ENCODE results near the gene PLCD3.

The PLCD3 gene

DNA sequence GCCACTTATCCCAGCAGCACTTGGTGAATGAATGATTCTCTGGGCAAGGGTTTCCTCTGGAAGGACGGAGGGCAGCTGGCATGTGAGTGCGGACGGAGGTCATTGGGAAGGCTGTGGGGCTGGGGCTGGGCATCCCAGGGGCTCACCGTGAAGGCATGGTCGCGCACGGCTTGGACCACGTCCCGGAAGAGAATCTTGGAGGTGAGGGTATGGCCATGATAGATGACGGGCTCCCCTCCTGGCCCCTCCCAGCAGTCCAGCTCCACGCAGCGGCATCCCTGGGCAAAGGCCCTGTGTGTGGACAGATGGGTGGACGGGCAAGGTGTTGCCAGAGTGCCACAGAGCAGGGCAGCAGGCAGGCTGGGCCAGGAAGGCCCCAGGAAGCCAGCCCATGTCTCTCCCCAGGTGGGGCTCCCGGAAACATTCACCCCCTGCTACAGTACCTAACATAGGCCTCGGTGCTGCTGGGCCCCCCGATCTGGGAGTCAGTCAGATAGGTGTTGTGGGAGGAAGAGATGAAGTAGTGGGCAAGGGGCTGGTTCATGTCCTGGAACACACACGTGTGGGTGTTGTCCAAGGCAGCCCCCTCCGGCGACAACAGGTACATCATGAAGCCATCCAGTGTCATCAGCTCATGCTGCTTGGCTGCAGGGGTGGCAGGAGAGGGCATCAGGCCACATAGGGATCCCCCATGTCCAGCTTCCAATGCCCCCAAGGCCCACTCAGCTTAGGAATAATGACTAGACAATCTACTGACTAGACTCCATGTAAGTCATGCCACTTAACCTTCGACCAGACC, 14.3 kb downstream of the PLCD3 start:
- H3K9me3 ChIP-seq (ENCODE audit: control insufficient read depth, insufficient read depth, low read length) = no peaks in the 10 kb centered on the region
- H3K4me1 ChIP-seq (ENCODE audit: control insufficient read depth, insufficient read depth, low read length) = no peaks in the 10 kb centered on the region
- no peaks in the 10 kb centered on the region for H3K36me3 ChIP-seq (ENCODE audit: control insufficient read depth, insufficient read depth, low read length)
- H3K9ac ChIP-seq (ENCODE audit: low read depth, low read length) = no peak overlapping the region
- no peaks in the 10 kb centered on the region for H3K27me3 ChIP-seq (ENCODE audit: control insufficient read depth, insufficient read depth, low read length)
- no peak overlapping the region for H3K4me3 ChIP-seq (ENCODE audit: low read depth, low read length)

DNA sequence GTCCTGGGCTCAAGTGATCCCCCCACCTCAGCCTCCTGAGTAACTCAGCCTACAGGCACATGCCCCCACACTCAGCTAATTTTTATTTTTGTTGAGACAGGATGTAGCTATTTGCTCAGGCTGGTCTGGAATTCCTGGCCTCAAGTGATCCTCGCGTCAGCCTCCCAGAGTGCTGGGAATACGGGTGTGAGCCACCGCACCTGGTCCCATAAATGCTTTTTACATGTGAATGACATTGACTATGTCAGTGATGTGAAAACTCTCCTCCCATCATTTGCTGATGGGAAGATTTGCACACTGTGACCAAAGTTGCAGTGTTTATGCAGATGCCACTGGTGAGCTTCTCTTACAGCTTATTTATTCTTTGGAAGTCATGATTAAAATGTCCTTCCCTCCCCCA, 15.0 kb downstream of the PLCD3 start:
- Histone ChIP-seq H3K27me3 (ENCODE audit: control insufficient read depth, insufficient read depth, low read length) (no peaks in the 10 kb centered on the region), H3K9me3 (ENCODE audit: control insufficient read depth, insufficient read depth, low read length) (no peaks in the 10 kb centered on the region), H3K4me3 (ENCODE audit: low read depth, low read length) (no peak overlapping the region), H3K4me1 (ENCODE audit: control insufficient read depth, insufficient read depth, low read length) (no peaks in the 10 kb centered on the region), H3K36me3 (ENCODE audit: control insufficient read depth, insufficient read depth, low read length) (peaks cover 1% of the 10 kb centered on the region), H3K9ac (ENCODE audit: low read depth, low read length) (no peak overlapping the region)

GRCh38 chr17:45116434-45117016, 15.8 kb downstream of the PLCD3 start:
- Histone ChIP-seq H3K27me3 (ENCODE audit: control insufficient read depth, insufficient read depth, low read length) (no peaks in the 10 kb centered on the region), H3K4me3 (ENCODE audit: low read depth, low read length) (no peak overlapping the region), H3K9me3 (ENCODE audit: control insufficient read depth, insufficient read depth, low read length) (no peaks in the 10 kb centered on the region), H3K4me1 (ENCODE audit: control insufficient read depth, insufficient read depth, low read length) (no peaks in the 10 kb centered on the region), H3K36me3 (ENCODE audit: control insufficient read depth, insufficient read depth, low read length) (peaks cover 4% of the 10 kb centered on the region), H3K9ac (ENCODE audit: low read depth, low read length) (no peak overlapping the region)

DNA sequence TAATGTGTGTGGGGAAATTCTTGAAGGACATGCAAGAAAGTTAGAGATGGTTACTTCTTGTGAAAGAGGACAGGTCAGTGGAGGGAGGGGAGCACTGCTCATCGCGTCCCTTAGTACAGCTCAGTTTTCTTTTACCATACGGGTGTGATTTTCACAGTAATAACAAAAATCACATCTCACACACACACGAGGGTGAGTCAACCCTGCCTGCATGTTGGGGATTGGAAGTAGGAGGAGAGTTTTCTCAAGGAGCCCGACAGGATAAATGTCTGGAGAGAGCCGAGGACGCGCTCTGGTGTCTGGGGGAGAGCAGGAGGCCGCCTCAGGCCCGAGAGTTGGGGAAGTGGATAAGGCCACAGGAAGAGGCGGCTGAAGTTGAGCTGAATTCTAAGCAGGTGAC, 16.4 kb downstream of the PLCD3 start:
- H3K36me3 ChIP-seq (ENCODE audit: control insufficient read depth, insufficient read depth, low read length) = peaks cover 6% of the 10 kb centered on the region
- no peaks in the 10 kb centered on the region for H3K27me3 ChIP-seq (ENCODE audit: control insufficient read depth, insufficient read depth, low read length)
- H3K9ac ChIP-seq (ENCODE audit: low read depth, low read length) = no peak overlapping the region
- no peak overlapping the region for H3K4me3 ChIP-seq (ENCODE audit: low read depth, low read length)
- H3K4me1 ChIP-seq (ENCODE audit: control insufficient read depth, insufficient read depth, low read length) = no peaks in the 10 kb centered on the region
- H3K9me3 ChIP-seq (ENCODE audit: control insufficient read depth, insufficient read depth, low read length) = no peaks in the 10 kb centered on the region

DNA sequence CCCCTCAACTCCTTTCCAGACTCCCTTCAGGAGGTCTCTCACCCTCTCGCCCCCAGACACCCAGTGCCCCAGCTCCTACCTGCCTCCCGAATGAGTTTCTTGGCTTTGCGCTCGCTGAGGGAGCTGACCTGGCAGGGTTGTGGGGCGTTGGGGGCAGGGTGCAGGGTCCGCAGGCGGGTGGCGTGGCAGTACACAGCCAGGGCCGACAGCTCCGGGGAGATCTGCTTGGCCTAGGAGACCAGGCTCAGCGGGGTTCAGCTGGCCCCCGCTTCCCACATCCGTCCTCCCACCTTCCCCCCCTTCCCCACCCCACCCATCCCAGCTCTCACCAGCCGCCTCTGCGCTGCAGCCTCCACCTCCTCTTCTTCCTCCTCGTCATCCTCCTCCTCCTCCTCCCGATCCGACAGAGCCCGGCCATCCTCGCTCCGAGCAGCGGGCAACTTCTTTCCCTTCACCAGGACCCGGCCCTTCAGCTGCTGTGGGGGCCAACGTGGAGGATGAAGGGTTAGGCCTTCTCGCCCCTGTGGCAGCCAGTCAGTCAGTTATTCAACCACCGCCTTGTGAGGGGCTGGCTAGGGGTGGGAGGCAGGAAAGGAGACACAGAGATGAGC, 17.2 kb downstream of the PLCD3 start:
- Histone ChIP-seq H3K9me3 (ENCODE audit: control insufficient read depth, insufficient read depth, low read length) (no peaks in the 10 kb centered on the region), H3K36me3 (ENCODE audit: control insufficient read depth, insufficient read depth, low read length) (peaks cover 6% of the 10 kb centered on the region), H3K9ac (ENCODE audit: low read depth, low read length) (no peak overlapping the region), H3K4me3 (ENCODE audit: low read depth, low read length) (no peak overlapping the region), H3K4me1 (ENCODE audit: control insufficient read depth, insufficient read depth, low read length) (no peaks in the 10 kb centered on the region), H3K27me3 (ENCODE audit: control insufficient read depth, insufficient read depth, low read length) (no peaks in the 10 kb centered on the region)

- H3K4me3 ChIP-seq (ENCODE audit: low read depth, low read length) = no peak overlapping the region
- no peaks in the 10 kb centered on the region for H3K9me3 ChIP-seq (ENCODE audit: control insufficient read depth, insufficient read depth, low read length)
- H3K27me3 ChIP-seq (ENCODE audit: control insufficient read depth, insufficient read depth, low read length) = no peaks in the 10 kb centered on the region
- H3K36me3 ChIP-seq (ENCODE audit: control insufficient read depth, insufficient read depth, low read length) = peaks cover 6% of the 10 kb centered on the region
- no peaks in the 10 kb centered on the region for H3K4me1 ChIP-seq (ENCODE audit: control insufficient read depth, insufficient read depth, low read length)
- no peak overlapping the region for H3K9ac ChIP-seq (ENCODE audit: low read depth, low read length)
These were observed 18.0 kb downstream of the PLCD3 start for GRCh38 chr17:45114117-45114932.

GRCh38 chr17:45113424-45113754, 18.9 kb downstream of the PLCD3 start:
- no peaks in the 10 kb centered on the region for H3K27me3 ChIP-seq (ENCODE audit: control insufficient read depth, insufficient read depth, low read length)
- no peaks in the 10 kb centered on the region for H3K4me1 ChIP-seq (ENCODE audit: control insufficient read depth, insufficient read depth, low read length)
- H3K9me3 ChIP-seq (ENCODE audit: control insufficient read depth, insufficient read depth, low read length) = no peaks in the 10 kb centered on the region
- H3K36me3 ChIP-seq (ENCODE audit: control insufficient read depth, insufficient read depth, low read length) = peaks cover 12% of the 10 kb centered on the region
- no peak overlapping the region for H3K9ac ChIP-seq (ENCODE audit: low read depth, low read length)
- no peak overlapping the region for H3K4me3 ChIP-seq (ENCODE audit: low read depth, low read length)

- Histone ChIP-seq H3K9me3 (ENCODE audit: control insufficient read depth, insufficient read depth, low read length) (no peaks in the 10 kb centered on the region), H3K9ac (ENCODE audit: low read depth, low read length) (no peak overlapping the region), H3K27me3 (ENCODE audit: control insufficient read depth, insufficient read depth, low read length) (no peaks in the 10 kb centered on the region), H3K4me1 (ENCODE audit: control insufficient read depth, insufficient read depth, low read length) (no peaks in the 10 kb centered on the region), H3K36me3 (ENCODE audit: control insufficient read depth, insufficient read depth, low read length) (peaks cover 12% of the 10 kb centered on the region), H3K4me3 (ENCODE audit: low read depth, low read length) (no peak overlapping the region)
These were observed 19.5 kb downstream of the PLCD3 start for GRCh38 chr17:45112559-45113423.

DNA sequence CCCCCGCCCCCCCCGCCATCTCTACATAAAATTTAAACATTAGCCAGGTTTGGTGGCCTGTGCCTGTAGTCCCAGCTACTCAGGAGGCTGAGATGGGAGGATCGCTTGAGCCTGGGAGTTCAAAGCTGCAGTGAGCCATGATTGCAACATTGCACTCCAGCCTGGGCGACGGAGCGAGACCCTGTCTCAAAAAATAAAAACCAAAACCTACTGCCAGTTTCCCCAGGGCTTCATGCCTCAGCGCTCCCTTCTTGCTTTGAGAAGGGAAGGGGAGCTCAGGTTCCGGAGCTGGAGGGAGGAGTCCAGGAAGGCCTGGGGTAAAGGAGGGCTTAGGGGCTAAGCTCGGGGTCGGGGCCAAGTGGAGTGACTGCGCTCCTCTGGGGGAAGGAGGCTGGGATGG, 20.5 kb downstream of the PLCD3 start:
- Histone ChIP-seq H3K27me3 (ENCODE audit: control insufficient read depth, insufficient read depth, low read length) (no peaks in the 10 kb centered on the region), H3K4me3 (ENCODE audit: low read depth, low read length) (no peak overlapping the region), H3K36me3 (ENCODE audit: control insufficient read depth, insufficient read depth, low read length) (peaks cover 16% of the 10 kb centered on the region), H3K9ac (ENCODE audit: low read depth, low read length) (no peak overlapping the region), H3K4me1 (ENCODE audit: control insufficient read depth, insufficient read depth, low read length) (no peaks in the 10 kb centered on the region), H3K9me3 (ENCODE audit: control insufficient read depth, insufficient read depth, low read length) (no peaks in the 10 kb centered on the region)

GRCh38 chr17:45110676-45111611, 21.4 kb downstream of the PLCD3 start:
- no peaks in the 10 kb centered on the region for H3K4me1 ChIP-seq (ENCODE audit: control insufficient read depth, insufficient read depth, low read length)
- no peaks in the 10 kb centered on the region for H3K9me3 ChIP-seq (ENCODE audit: control insufficient read depth, insufficient read depth, low read length)
- H3K4me3 ChIP-seq (ENCODE audit: low read depth, low read length) = no peak overlapping the region
- H3K36me3 ChIP-seq (ENCODE audit: control insufficient read depth, insufficient read depth, low read length) = peaks cover 24% of the 10 kb centered on the region
- no peak overlapping the region for H3K9ac ChIP-seq (ENCODE audit: low read depth, low read length)
- H3K27me3 ChIP-seq (ENCODE audit: control insufficient read depth, insufficient read depth, low read length) = no peaks in the 10 kb centered on the region

All from iPS-15b (cell line).